ENCODE data around the gene MYMX.

GRCh38 chr6:44232676-44233566 is 16.2 kb downstream of the MYMX start:
- no peak for TF ChIP-seq CTCF (IDR thresholded peaks at IDR 0.05; ENCODE audit: poor library complexity, severe bottlenecking)
- TF ChIP-seq RAD21 (conservative IDR thresholded peaks at IDR 0.05), result no peak

Data from neural cell (in vitro differentiated cells).